Loucy (cell line): Measurements from ENCODE around the gene VPREB3.
"Not testable (repeated sequence)": the region's sequence is repeated elsewhere in the genome, so short reads cannot be mapped to it uniquely, and the experiment has no call there.

Experiments used
- H2AFZ ChIP-seq: fragments of 200-600 bp; sonication (generic); 2 replicates; pipeline ENCODE4 v1.6.0; 2016; ENCODE audit warnings: antibody characterized with exemption, mild to moderate bottlenecking, low read length, moderate library complexity
- H3F3A ChIP-seq: fragments of 200-600 bp; 2 replicates; pipeline ENCODE4 v1.6.0; 2016; ENCODE audit warnings: antibody characterized with exemption, low read depth, mild to moderate bottlenecking
- H3K27me3 ChIP-seq: fragments of 200-600 bp; sonication (generic); 2 replicates; pipeline ENCODE4 v1.6.1; 2014; ENCODE audit warnings: low read length, mild to moderate bottlenecking; ENCODE audit not compliant: insufficient read depth, poor library complexity, severe bottlenecking
- H3K36me3 ChIP-seq: fragments of 200-600 bp; sonication (generic); 2 replicates; pipeline ENCODE4 v1.6.1; 2016; ENCODE audit warnings: low read length; ENCODE audit not compliant: insufficient read depth
- H3K4me1 ChIP-seq: fragments of 200-600 bp; sonication (generic); 2 replicates; pipeline ENCODE4 v1.5.1; 2014; ENCODE audit warnings: low read length, mild to moderate bottlenecking; ENCODE audit not compliant: insufficient read depth, poor library complexity, severe bottlenecking
- H3K4me2 ChIP-seq: fragments of 200-600 bp; sonication (generic); 2 replicates; pipeline ENCODE4 v1.6.0; 2014; ENCODE audit warnings: antibody characterized with exemption, low read length, low read depth, mild to moderate bottlenecking; ENCODE audit not compliant: poor library complexity, severe bottlenecking
- H3K4me3 ChIP-seq: fragments of 200-600 bp; sonication (generic); 2 replicates; pipeline ENCODE4 v1.5.1; 2014; ENCODE audit warnings: low read length, mild to moderate bottlenecking, mixed read lengths; ENCODE audit not compliant: poor library complexity, severe bottlenecking
- H3K79me2 ChIP-seq: fragments of 200-600 bp; sonication (generic); 2 replicates; pipeline ENCODE4 v1.6.1; 2014; ENCODE audit warnings: low read length; ENCODE audit not compliant: insufficient read depth
- H3K9ac ChIP-seq: fragments of 200-600 bp; sonication (generic); 2 replicates; pipeline ENCODE4 v1.6.0; 2014; ENCODE audit warnings: mild to moderate bottlenecking, low read depth, low read length, moderate library complexity; ENCODE audit not compliant: poor library complexity, severe bottlenecking
- H3K9me2 ChIP-seq: fragments of 200-600 bp; sonication (generic); replicated peaks from 2 replicates; pipeline ENCODE4 v1.6.1; 2016; ENCODE audit warnings: low read depth, low read length, mixed read lengths
- H3K9me3 ChIP-seq: fragments of 200-600 bp; sonication (generic); 2 replicates; pipeline ENCODE4 v1.6.1; 2014; ENCODE audit warnings: mild to moderate bottlenecking, antibody characterized with exemption, low read length, low read depth; ENCODE audit not compliant: insufficient read depth
- H4K20me1 ChIP-seq: fragments of 200-600 bp; sonication (generic); 2 replicates; pipeline ENCODE4 v1.6.0; 2014; ENCODE audit warnings: antibody characterized with exemption, low read length, mild to moderate bottlenecking; ENCODE audit not compliant: insufficient read depth, poor library complexity, severe bottlenecking
- CTCF ChIP-seq: fragments of 200-600 bp; sonication (generic); conservative IDR thresholded peaks from 2 replicates; pipeline ENCODE4 v1.5.1; 2014; ENCODE audit warnings: mild to moderate bottlenecking, antibody characterized with exemption, low read length
- EZH2phosphoT487 ChIP-seq: fragments of 200-600 bp; IDR thresholded peaks from 2 replicates; pipeline ENCODE4 v1.6.1; 2018; ENCODE audit warnings: antibody characterized with exemption, mild to moderate bottlenecking, moderate library complexity, borderline replicate concordance

VPREB3 gene

GRCh38 chr22:23743303-23743705 lies 10.9 kb downstream of the VPREB3 start:
- Histone ChIP-seq H3K4me2 (no peak overlapping the region), H4K20me1 (no peaks in the 10 kb centered on the region)

GRCh38 chr22:23742505-23743264 lies 11.5 kb downstream of the VPREB3 start:
- Histone ChIP-seq H3K4me1 (no peaks in the 10 kb centered on the region), H4K20me1 (no peaks in the 10 kb centered on the region), H3K27me3 (no peaks in the 10 kb centered on the region), H2AFZ (no peak overlapping the region), H3K9me3 (no peaks in the 10 kb centered on the region), H3K9ac (no peak overlapping the region), H3K9me2 (no peaks in the 10 kb centered on the region), H3K79me2 (peaks cover 10% of the 10 kb centered on the region; the same call in 1 of the 2 replicates), H3K36me3 (peaks cover 21% of the 10 kb centered on the region; the same call in 1 of the 2 replicates), H3K4me3 (no peak overlapping the region), H3K4me2 (no peak overlapping the region), H3F3A (no peaks in the 10 kb centered on the region)
- TF ChIP-seq EZH2phosphoT487 (no peak), CTCF (no peak)

More at GRCh38 chr22:23743303-23743705, 10.9 kb downstream of the VPREB3 start:
- Histone ChIP-seq H2AFZ (no peak overlapping the region), H3K9me3 (no peaks in the 10 kb centered on the region), H3K4me3 (no peak overlapping the region), H3K79me2 (peaks cover 10% of the 10 kb centered on the region; the same call in 1 of the 2 replicates), H3K36me3 (peaks cover 21% of the 10 kb centered on the region; the same call in 1 of the 2 replicates), H3K9ac (no peak overlapping the region), H3K27me3 (no peaks in the 10 kb centered on the region), H3F3A (no peaks in the 10 kb centered on the region), H3K9me2 (no peaks in the 10 kb centered on the region), H3K4me1 (no peaks in the 10 kb centered on the region)
- TF ChIP-seq CTCF (no peak), EZH2phosphoT487 (no peak)

GRCh38 chr22:23737696-23738095 lies 16.5 kb downstream of the VPREB3 start:
- Histone ChIP-seq H3F3A (no peaks in the 10 kb centered on the region), H3K9me2 (no peaks in the 10 kb centered on the region), H4K20me1 (no peaks in the 10 kb centered on the region), H3K4me1 (no peaks in the 10 kb centered on the region), H2AFZ (no peak overlapping the region), H3K79me2 (no peaks in the 10 kb centered on the region), H3K27me3 (no peaks in the 10 kb centered on the region), H3K36me3 (peaks cover 3% of the 10 kb centered on the region; the same call in 1 of the 2 replicates), H3K4me2 (no peak overlapping the region), H3K4me3 (no peak overlapping the region), H3K9me3 (no peaks in the 10 kb centered on the region), H3K9ac (no peak overlapping the region)
- TF ChIP-seq EZH2phosphoT487 (no peak), CTCF (no peak)

GRCh38 chr22:23728108-23728507 lies 26.1 kb downstream of the VPREB3 start:
- H2AFZ ChIP-seq, H3K9ac ChIP-seq, H3K9me2 ChIP-seq, H3K27me3 ChIP-seq, H3K4me3 ChIP-seq, H3K4me2 ChIP-seq, H3F3A ChIP-seq, H3K4me1 ChIP-seq, H3K79me2 ChIP-seq, H3K36me3 ChIP-seq, H4K20me1 ChIP-seq, H3K9me3 ChIP-seq: not testable (repeated sequence)
